IPS-20b (cell line): ENCODE results near the gene ZNF316.

Experiments used
- H3K27ac ChIP-seq: one replicate; pipeline ENCODE4 v1.5.1; 2013; ENCODE audit warnings: low read length
- H3K27me3 ChIP-seq: 2 replicates; pipeline ENCODE4 v1.6.1; 2013; ENCODE audit warnings: mild to moderate bottlenecking, low read length, inconsistent platforms; ENCODE audit not compliant: insufficient read depth
- H3K36me3 ChIP-seq: 2 replicates; pipeline ENCODE4 v1.6.1; 2013; ENCODE audit warnings: low read depth, mild to moderate bottlenecking, inconsistent platforms, low read length, moderate library complexity; ENCODE audit not compliant: insufficient read depth
- H3K4me1 ChIP-seq: 2 replicates; pipeline ENCODE4 v1.6.1; 2013; ENCODE audit warnings: mild to moderate bottlenecking, control low read depth, inconsistent platforms, low read length, moderate library complexity; ENCODE audit not compliant: insufficient read depth
- H3K4me3 ChIP-seq: 2 replicates; pipeline ENCODE4 v1.5.1; 2013; ENCODE audit warnings: mild to moderate bottlenecking, low read length, inconsistent platforms
- H3K9ac ChIP-seq: 2 replicates; pipeline ENCODE4 v1.6.1; 2013; ENCODE audit warnings: low read depth, mild to moderate bottlenecking, inconsistent platforms, low read length, moderate library complexity
- H3K9me3 ChIP-seq: 2 replicates; pipeline ENCODE4 v1.6.1; 2013; ENCODE audit warnings: mild to moderate bottlenecking, low read depth, low read length, inconsistent platforms; ENCODE audit not compliant: insufficient read depth

The ZNF316 gene

GRCh38 chr7:6636741-6637543 is at the start of gene ZNF316:
TSS of gene ZNF316 (plus strand) at chr7:6637318. CDS start at chr7:6642410, 5,092 bp downstream.
- H3K4me3 ChIP-seq = peak within 1 kb of the TSS; percentile 68; the same call in 1 of the 2 replicates

DNA sequence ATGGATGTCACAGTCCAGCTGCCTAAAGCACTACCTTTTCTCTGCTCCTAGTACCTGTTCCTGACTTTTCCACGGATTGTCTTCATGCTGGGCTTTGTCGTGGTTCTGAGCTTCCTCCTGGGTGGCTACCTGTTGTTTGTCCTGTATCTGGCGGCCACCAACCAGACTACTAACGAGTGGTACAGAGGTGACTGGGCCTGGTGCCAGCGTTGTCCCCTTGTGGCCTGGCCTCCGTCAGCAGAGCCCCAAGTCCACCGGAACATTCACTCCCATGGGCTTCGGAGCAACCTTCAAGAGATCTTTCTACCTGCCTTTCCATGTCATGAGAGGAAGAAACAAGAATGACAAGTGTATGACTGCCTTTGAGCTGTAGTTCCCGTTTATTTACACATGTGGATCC is 48.6 kb upstream of the ZNF316 start:
- Histone ChIP-seq H3K4me3 (no peak overlapping the region), H3K27ac (no peak overlapping the region), H3K9me3 (no peaks in the 10 kb centered on the region), H3K4me1 (peaks cover 4% of the 10 kb centered on the region; the same call in 1 of the 2 replicates), H3K9ac (no peak overlapping the region), H3K36me3 (peaks cover 61% of the 10 kb centered on the region), H3K27me3 (no peaks in the 10 kb centered on the region)

More at GRCh38 chr7:6636741-6637543, at the start of gene ZNF316:
- H3K27me3 ChIP-seq = no peaks in the 10 kb centered on the region
- H3K27ac ChIP-seq = no peak within 1 kb of the TSS
- 0 out of 2 replicates have a peak, but pooled peaks cover under 1% of the 10 kb centered on the region for H3K36me3 ChIP-seq
- H3K4me1 ChIP-seq = no peaks in the 10 kb centered on the region
- H3K9me3 ChIP-seq = no peaks in the 10 kb centered on the region
- H3K9ac ChIP-seq = no peak within 1 kb of the TSS; the same call in 1 of the 2 replicates

DNA sequence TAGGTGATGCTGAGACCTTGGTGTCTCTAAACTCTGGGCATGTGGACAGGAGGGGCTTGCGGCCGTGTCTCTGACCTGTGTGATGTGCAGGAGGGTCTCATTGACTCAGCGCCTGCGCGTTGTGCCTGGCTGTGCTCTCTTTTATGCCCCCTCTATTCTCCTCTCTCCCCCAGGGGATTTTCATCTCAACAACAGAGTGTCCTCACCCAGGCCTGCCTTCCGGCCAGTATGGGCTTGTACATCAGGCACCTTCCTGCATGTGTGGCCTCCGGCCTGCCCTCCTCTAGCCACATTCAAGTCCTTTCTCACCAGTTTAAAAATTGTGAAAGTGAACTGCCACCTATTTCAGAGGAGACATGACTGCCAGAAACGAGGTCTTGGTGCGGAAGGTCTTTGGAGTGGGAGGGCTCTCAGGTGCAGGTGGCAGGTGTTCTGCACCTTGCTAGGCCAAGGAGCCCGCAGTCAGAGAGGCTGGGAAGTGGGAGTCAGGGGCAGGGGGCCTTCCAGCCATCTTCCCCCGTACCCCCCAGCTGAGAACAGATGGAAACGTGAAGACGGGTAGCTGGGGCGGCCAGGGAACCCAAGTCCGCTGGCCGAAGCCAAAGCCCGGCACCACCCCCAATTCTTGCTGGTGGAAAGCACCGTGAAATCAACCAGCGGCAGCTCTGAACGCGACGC is 47.8 kb upstream of the ZNF316 start:
- Histone ChIP-seq H3K27ac (no peak overlapping the region), H3K27me3 (no peaks in the 10 kb centered on the region), H3K9me3 (no peaks in the 10 kb centered on the region), H3K36me3 (peaks cover 61% of the 10 kb centered on the region), H3K9ac (peak overlapping the region; percentile 71; the same call in 1 of the 2 replicates), H3K4me1 (peaks cover 4% of the 10 kb centered on the region; the same call in 1 of the 2 replicates), H3K4me3 (peak overlapping the region; percentile 61; the same call in 1 of the 2 replicates)

- Histone ChIP-seq H3K9me3 (no peaks in the 10 kb centered on the region), H3K9ac (peak within 1 kb of the TSS; percentile 84), H3K36me3 (peaks cover 61% of the 10 kb centered on the region), H3K4me3 (peak within 1 kb of the TSS; percentile 90), H3K27ac (no peak within 1 kb of the TSS), H3K4me1 (peaks cover 4% of the 10 kb centered on the region; the same call in 1 of the 2 replicates), H3K27me3 (no peaks in the 10 kb centered on the region)
Observed at GRCh38 chr7:6589829-6590644, 47.1 kb upstream of the ZNF316 start, which contains the start of gene INTS15. TSS of gene INTS15 (plus strand) at chr7:6590021. CDS start at chr7:6590284, 263 bp downstream.

- Histone ChIP-seq H3K4me1 (peaks cover 4% of the 10 kb centered on the region; the same call in 1 of the 2 replicates), H3K27ac (no peak overlapping the region), H3K4me3 (peak overlapping the region; percentile 90), H3K36me3 (peaks cover 61% of the 10 kb centered on the region), H3K9ac (peak overlapping the region; percentile 84), H3K27me3 (no peaks in the 10 kb centered on the region), H3K9me3 (no peaks in the 10 kb centered on the region)
Observed at GRCh38 chr7:6590645-6591110, 46.4 kb upstream of the ZNF316 start.

- H3K36me3 ChIP-seq = peaks cover 60% of the 10 kb centered on the region
- no peak overlapping the region for H3K27ac ChIP-seq
- no peaks in the 10 kb centered on the region for H3K4me1 ChIP-seq
- H3K4me3 ChIP-seq = no peak overlapping the region
- H3K9ac ChIP-seq = no peak overlapping the region
- no peaks in the 10 kb centered on the region for H3K9me3 ChIP-seq
- no peaks in the 10 kb centered on the region for H3K27me3 ChIP-seq
Observed at GRCh38 chr7:6600093-6600492, 37.0 kb upstream of the ZNF316 start.

DNA sequence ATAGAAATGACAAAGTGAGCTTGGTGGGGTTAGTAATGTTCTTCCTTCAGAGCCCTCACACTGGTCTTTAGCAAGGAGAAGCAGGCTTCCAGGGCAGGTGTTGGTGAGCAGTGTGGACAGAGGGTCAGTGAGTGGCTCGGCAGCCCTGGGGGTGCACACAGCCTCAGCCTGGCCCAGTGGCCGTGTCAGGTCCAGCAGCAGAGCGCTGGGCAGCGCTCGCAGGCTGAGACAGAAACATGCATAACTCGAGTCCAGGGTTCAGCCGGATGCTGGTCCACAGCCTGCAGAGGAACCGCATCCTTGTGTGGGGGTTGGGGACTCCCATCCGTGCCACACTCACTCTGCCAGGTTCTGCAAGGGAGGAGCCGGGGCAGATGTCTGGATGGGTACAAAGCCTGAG is 32.7 kb upstream of the ZNF316 start:
- Histone ChIP-seq H3K27me3 (no peaks in the 10 kb centered on the region), H3K36me3 (peaks cover 31% of the 10 kb centered on the region), H3K4me3 (no peak overlapping the region), H3K27ac (no peak overlapping the region), H3K4me1 (no peaks in the 10 kb centered on the region), H3K9ac (no peak overlapping the region), H3K9me3 (no peaks in the 10 kb centered on the region)

DNA sequence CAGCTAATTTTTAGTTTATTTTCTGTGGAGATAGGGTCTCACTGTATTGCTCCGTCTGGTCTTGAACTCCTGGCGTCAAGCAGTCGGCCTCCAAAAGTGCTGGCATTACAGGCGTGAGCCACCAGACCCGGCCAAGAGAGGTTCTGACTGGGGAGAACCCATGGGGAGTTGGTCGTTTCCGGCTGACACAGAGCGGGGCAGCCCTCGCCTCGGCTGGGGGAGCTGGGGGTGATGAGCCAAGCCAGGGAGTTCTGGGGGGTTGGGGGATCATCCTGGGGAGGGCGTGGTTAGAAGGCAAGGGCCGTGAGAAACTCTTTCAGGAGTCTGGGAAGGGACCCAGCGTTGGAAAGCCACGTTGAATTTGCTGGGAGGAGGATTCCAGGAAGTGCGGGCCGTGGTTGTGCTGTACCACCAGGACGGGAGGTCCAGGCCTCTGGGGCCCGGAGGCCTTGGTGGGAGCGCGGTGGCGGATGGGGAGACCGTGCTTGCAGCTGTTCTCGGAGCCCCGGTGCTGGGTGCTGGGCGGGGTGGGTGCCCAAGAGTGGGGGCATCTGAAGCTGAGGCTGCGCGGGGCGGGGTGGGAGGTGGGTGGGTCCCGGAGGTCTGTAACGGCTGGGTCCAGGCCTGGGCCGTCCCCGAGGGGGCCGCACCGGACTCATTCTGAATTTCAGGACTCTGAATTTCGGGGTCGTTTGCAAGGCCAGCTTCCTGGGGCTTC is 30.1 kb upstream of the ZNF316 start:
- H3K36me3 ChIP-seq = peaks cover 19% of the 10 kb centered on the region
- H3K4me1 ChIP-seq = no peaks in the 10 kb centered on the region
- H3K4me3 ChIP-seq = no peak overlapping the region
- no peaks in the 10 kb centered on the region for H3K9me3 ChIP-seq
- no peaks in the 10 kb centered on the region for H3K27me3 ChIP-seq
- H3K9ac ChIP-seq = no peak overlapping the region
- no peak overlapping the region for H3K27ac ChIP-seq

DNA sequence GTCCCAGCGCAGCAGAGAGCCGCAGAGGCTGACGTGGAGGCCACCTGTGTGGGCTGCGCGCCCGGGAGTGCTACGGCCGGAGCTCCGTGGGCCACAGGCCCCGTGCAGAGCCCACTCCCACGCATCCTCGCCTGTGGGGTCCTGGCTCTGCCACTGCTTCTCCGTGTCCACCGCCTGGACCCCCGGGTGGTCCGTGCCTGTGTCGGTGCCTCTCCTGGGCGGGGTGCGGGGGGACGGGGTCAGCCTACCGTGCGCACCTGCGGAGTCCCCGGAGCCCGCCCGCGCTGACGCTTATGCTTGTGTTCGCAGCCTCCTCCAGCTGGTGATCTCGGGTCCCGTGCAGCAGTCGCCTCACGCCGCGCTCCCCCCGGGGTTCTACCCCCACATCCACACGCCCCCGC is 29.5 kb upstream of the ZNF316 start:
- Histone ChIP-seq H3K27ac (no peak overlapping the region), H3K27me3 (no peaks in the 10 kb centered on the region), H3K9ac (no peak overlapping the region), H3K36me3 (peaks cover 15% of the 10 kb centered on the region), H3K4me3 (no peak overlapping the region), H3K9me3 (no peaks in the 10 kb centered on the region), H3K4me1 (no peaks in the 10 kb centered on the region)

DNA sequence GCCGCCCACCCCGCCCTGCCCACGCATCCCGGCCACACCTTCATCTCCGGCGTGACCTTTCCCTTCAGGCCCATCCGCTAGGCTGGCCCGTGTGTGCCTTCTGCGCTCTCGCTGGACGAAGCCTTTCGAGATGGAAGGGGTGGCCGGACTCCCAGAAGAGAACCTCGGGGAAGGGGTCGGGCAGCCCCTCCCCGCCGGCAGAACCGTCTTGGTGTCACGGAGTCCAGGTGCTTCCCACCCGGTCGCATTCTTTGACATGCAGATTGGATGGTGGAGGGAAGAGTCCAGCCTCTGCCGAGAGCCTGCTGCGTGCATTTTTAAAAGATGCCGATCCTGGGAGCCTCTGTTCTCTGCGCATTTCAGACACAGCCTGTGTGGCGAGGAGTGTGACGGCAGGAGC is 29.0 kb upstream of the ZNF316 start:
- Histone ChIP-seq H3K27me3 (no peaks in the 10 kb centered on the region), H3K4me1 (no peaks in the 10 kb centered on the region), H3K9me3 (no peaks in the 10 kb centered on the region), H3K36me3 (peaks cover 11% of the 10 kb centered on the region), H3K27ac (no peak overlapping the region), H3K4me3 (no peak overlapping the region), H3K9ac (no peak overlapping the region)

- H3K4me1 ChIP-seq = peaks cover 2% of the 10 kb centered on the region
- peaks cover 8% of the 10 kb centered on the region for H3K36me3 ChIP-seq
- no peak overlapping the region for H3K4me3 ChIP-seq
- no peaks in the 10 kb centered on the region for H3K9me3 ChIP-seq
- H3K27ac ChIP-seq = no peak overlapping the region
- H3K9ac ChIP-seq = no peak overlapping the region
- peaks cover 2% of the 10 kb centered on the region; the same call in 1 of the 2 replicates for H3K27me3 ChIP-seq
Observed at GRCh38 chr7:6608794-6609193, 28.3 kb upstream of the ZNF316 start.
